Heart left ventricle (tissue), 16 donors: ENCODE data around the gene SUSD4. TPM values are rescaled to one million over a fixed set of nuclear protein-coding genes. Genes with fewer than 3 reads are reported as not detected.

ENCODE experiments used
- ATAC-seq, 4 donors: fragments of 200-7000 bp; cut with Tn5 transposase; one replicate each; pipeline ENCODE4 v1.9.1; 2020 to 2022; ENCODE audit warnings: moderate library complexity in 4 of 4, mild to moderate bottlenecking in 3 of 4, moderate number of reproducible peaks in 1 of 4
- DNase-seq, 5 donors: peaks; one replicate each; pipeline ENCODE4 v3.0.0-alpha.2; 2020
- H3K27ac ChIP-seq, 12 donors: fragments of 200-600 bp; sonication (generic) in 4 of 12; one replicate each; pipeline versions ENCODE4 v1.5.0 to v1.8.0; 2016 to 2022; ENCODE audit warnings: mild to moderate bottlenecking in 2 of 12
- H3K27me3 ChIP-seq, 9 donors: fragments of 200-600 bp; sonication (generic) in 2 of 9; one replicate each; pipeline versions ENCODE4 v1.5.1 to v1.8.0; 2016 to 2022; ENCODE audit warnings: mild to moderate bottlenecking in 3 of 9
- H3K36me3 ChIP-seq, 9 donors: fragments of 200-600 bp; sonication (generic) in 2 of 9; one replicate each; pipeline versions ENCODE4 v1.5.0 to v1.8.0; 2018 to 2022; ENCODE audit warnings: mild to moderate bottlenecking in 2 of 9
- H3K4me1 ChIP-seq, 12 donors: fragments of 200-600 bp; sonication (generic) in 4 of 12; one replicate each; pipeline versions ENCODE4 v1.5.0 to v1.8.0; 2016 to 2022; ENCODE audit warnings: mild to moderate bottlenecking in 3 of 12
- H3K4me3 ChIP-seq, 12 donors: fragments of 200-600 bp; sonication (generic) in 4 of 12; one replicate each; pipeline versions ENCODE4 v1.5.0 to v1.8.0; 2017 to 2022; ENCODE audit warnings: mild to moderate bottlenecking in 9 of 12, moderate library complexity in 4 of 12
- H3K9me3 ChIP-seq, 12 donors: fragments of 200-600 bp; sonication (generic) in 4 of 12; one replicate each; pipeline versions ENCODE4 v1.5.0 to v1.8.0; 2016 to 2022; ENCODE audit warnings: mild to moderate bottlenecking in 1 of 12
- CTCF ChIP-seq, 12 donors: fragments of 200-600 bp; sonication (generic) in 4 of 12; IDR thresholded peaks; one replicate each; pipeline versions ENCODE4 v1.5.0 to v1.8.0; 2018 to 2022; ENCODE audit warnings: antibody characterized with exemption in 12 of 12, mild to moderate bottlenecking in 5 of 12
- POLR2A ChIP-seq, 2 donors: fragments of 450-650 bp; IDR thresholded peaks; one replicate each; pipeline ENCODE4 v1.6.1; 2017; ENCODE audit warnings: antibody characterized with exemption in 2 of 2, mild to moderate bottlenecking in 2 of 2, moderate library complexity in 2 of 2
- WGBS, 4 donors: extraction: QIAGEN DNeasy Blood & Tissue Kit in 2 of 4; methylation state at CpG; one replicate each; pipeline versions ENCODE4 v1.1.5 to v1.1.7; 2013 to 2018; 5-methylcytosine and 5-hydroxymethylcytosine counted together
- intact Hi-C, 10 donors: fragments of 100-400 bp; cut with DNase I; formaldehyde crosslinking; loops; one replicate each; pipeline versions ENCODE4 v1.11.1 to v1.14.2; 2022
- polyA plus RNA-seq, 2 donors: library from polyadenylated mRNA; stranded (reverse); fragments of 200-250 nt; gene quantifications; one replicate each; pipeline ENCODE4 v1.2.3, GENCODE V29; 2013
- total RNA-seq, 9 donors: library from RNA; depleted of rRNA in 2 of 9; stranded (reverse); fragments of >200 nt in 2 of 9; fragmentation: NEBNext Ultra II Directional in 3 of 9; extraction: Animal tissue kit (Norgen Biotek cat#: 25700) in 3 of 9; gene quantifications; one replicate each; pipeline versions ENCODE4 v1.1.0 to v1.2.4, GENCODE V29; 2016 to 2023
- donor health status: ischemic (EF 13 %, LVEDD 7.1; RV severe dilation, severe dysfunction).
- donor health status: healthy with polysubstance abuse.
- donor health status: DM: no; HTN: yes; CAD: no.
- donor health status: DM: no; HTN: no; CAD: no.
- donor health status: ischemic (EF 25% LVEDD 6.9; RV normal size, moderate dysfunction).
- donor health status: ischemic (EF 25% LVEDD 5.7; RV mildly dilated, moderate dysfunction).
- donor health status: healthy.
- donor health status: DM: yes; HTN: yes; CAD: no.
- donor health status: ischemic (EF 35%, LVEDD 5.7; RV mildly dilated, moderate dysfunction).
- donor health status: nonischemic (EF 11% LVEDD 7.7; RV severe dilation, severe dysfunction).
- donor health status: DM: yes; HTN: yes; CAD: no.
- donor health status: PGD.
- donor health status: ischemic (EF 29% LVEDD 5.4; RV normal size, mild dysfunction).
- donor health status: nonischemic (EF 23%, LVEDD 6.1; RV moderate dilation, normal function).

SUSD4 gene
- total and polyA plus RNA-seq, 11 donors, result 0.40 to 27.2 (median 2.4) TPM

- H3K4me1 ChIP-seq, result peaks cover 0 to 11% (median 5%) of the 10 kb centered on the region in 12 donors
- no peaks in the 10 kb centered on the region for H3K9me3 ChIP-seq
- no peaks in the 10 kb centered on the region for H3K36me3 ChIP-seq
- H3K27me3 ChIP-seq, result no peaks in the 10 kb centered on the region
- no peak overlapping the region for H3K27ac ChIP-seq
- intact Hi-C loops, result no loop called here
- DNase-seq (no peak), ATAC-seq (peak in 1 of 4 donors; percentile 25)
- no peak overlapping the region for H3K4me3 ChIP-seq
- 79 to 90% (median 80%) methylated on average over 13 of the region's 13 CpGs for WGBS, 4 donors
- TF ChIP-seq POLR2A (IDR thresholded peaks at IDR 0.05), result no peak
- no peak for TF ChIP-seq CTCF (IDR thresholded peaks at IDR 0.05)
These were observed 161.5 kb downstream of the SUSD4 start for GRCh38 chr1:223202376-223203033.

DNA sequence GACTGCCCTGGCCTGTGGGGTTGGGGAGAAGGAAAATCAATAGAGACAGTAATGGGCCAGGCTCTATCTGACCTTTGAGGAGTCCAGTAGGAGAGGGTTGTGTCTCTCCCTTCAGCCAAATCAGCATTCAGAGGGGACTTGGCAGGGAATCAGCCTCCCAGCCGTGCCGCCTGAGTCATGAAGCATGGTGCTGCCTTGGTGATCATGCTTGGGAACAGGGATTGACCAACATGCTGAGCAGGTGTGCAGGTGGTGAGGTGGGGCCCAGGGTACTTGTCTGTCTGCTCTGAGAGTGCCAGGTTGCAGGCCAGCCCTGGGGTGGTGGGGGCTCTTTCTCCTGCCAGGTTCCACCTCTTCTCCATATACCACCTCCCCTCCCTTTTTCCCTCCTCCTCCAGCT is 162.0 kb downstream of the SUSD4 start:
- DNase-seq, result no peak
- no peak overlapping the region for H3K4me3 ChIP-seq
- intact Hi-C loops, result no loop called here
- H3K27ac ChIP-seq, result no peak overlapping the region
- ATAC-seq, result peak in 1 of 4 donors; percentile 29
- peaks cover 0 to 6% (median under 1%) of the 10 kb centered on the region in 12 donors for H3K4me1 ChIP-seq
- TF ChIP-seq CTCF (IDR thresholded peaks at IDR 0.05) (no peak), POLR2A (IDR thresholded peaks at IDR 0.05) (no peak)
- no peaks in the 10 kb centered on the region for H3K36me3 ChIP-seq
- H3K9me3 ChIP-seq, result no peaks in the 10 kb centered on the region
- WGBS, 4 donors, result 85 to 100% (median 90%) methylated on average over 2 of the region's 2 CpGs
- H3K27me3 ChIP-seq, result no peaks in the 10 kb centered on the region

- H3K4me1 ChIP-seq, result peaks cover 0 to 6% (median 0%) of the 10 kb centered on the region in 12 donors
- H3K36me3 ChIP-seq, result no peaks in the 10 kb centered on the region
- WGBS, 4 donors, result 88 to 93% (median 88%) methylated on average over 6 of the region's 6 CpGs
- no peaks in the 10 kb centered on the region for H3K27me3 ChIP-seq
- intact Hi-C loops, result no loop called here
- no peaks in the 10 kb centered on the region for H3K9me3 ChIP-seq
- TF ChIP-seq POLR2A (IDR thresholded peaks at IDR 0.05) (no peak), CTCF (IDR thresholded peaks at IDR 0.05) (no peak)
- DNase-seq, result no peak
- no peak overlapping the region for H3K27ac ChIP-seq
- ATAC-seq, result no peak
- H3K4me3 ChIP-seq, result no peak overlapping the region
These were observed 163.1 kb downstream of the SUSD4 start for GRCh38 chr1:223200903-223201302.

- ATAC-seq (no peak), DNase-seq (no peak)
- Histone ChIP-seq H3K4me3 (no peak overlapping the region), H3K27me3 (no peaks in the 10 kb centered on the region), H3K4me1 (peaks cover 0 to 6% (median 0%) of the 10 kb centered on the region in 12 donors), H3K9me3 (no peaks in the 10 kb centered on the region), H3K36me3 (no peaks in the 10 kb centered on the region), H3K27ac (no peak overlapping the region)
- TF ChIP-seq CTCF (IDR thresholded peaks at IDR 0.05), result no peak
- TF ChIP-seq POLR2A (IDR thresholded peaks at IDR 0.05), result no peak
- intact Hi-C loops, result loop anchor here in 1 of 10 donors (2.0 kb wide), 1 partner anchor 64 kb away; no protein-coding TSS in a partner anchor
- 41 to 79% (median 63%) methylated on average over 2 of the region's 2 CpGs for WGBS, 4 donors
These were observed 164.8 kb downstream of the SUSD4 start for GRCh38 chr1:223199094-223199647.
